Erythroblast (primary cell): ENCODE measurements around the gene KRT2.
A peak's percentile ranks its signal among the peaks of the same experiment; 100 is the strongest.

Experiments
- DNase-seq, 2 experiments: peaks; one replicate each; lab custom pipeline; 2025; lab: John Stamatoyannopoulos, UW
- GATA1 ChIP-seq: IDR thresholded peaks from 2 replicates; pipeline ENCODE4 v1.6.1; 2011; ENCODE audit warnings: low read depth, mild to moderate bottlenecking, control low read depth, low read length, moderate library complexity
- POLR2A ChIP-seq: IDR thresholded peaks from 2 replicates; pipeline ENCODE4 v1.6.1; 2011; ENCODE audit warnings: mild to moderate bottlenecking, low read length

KRT2 gene

DNA sequence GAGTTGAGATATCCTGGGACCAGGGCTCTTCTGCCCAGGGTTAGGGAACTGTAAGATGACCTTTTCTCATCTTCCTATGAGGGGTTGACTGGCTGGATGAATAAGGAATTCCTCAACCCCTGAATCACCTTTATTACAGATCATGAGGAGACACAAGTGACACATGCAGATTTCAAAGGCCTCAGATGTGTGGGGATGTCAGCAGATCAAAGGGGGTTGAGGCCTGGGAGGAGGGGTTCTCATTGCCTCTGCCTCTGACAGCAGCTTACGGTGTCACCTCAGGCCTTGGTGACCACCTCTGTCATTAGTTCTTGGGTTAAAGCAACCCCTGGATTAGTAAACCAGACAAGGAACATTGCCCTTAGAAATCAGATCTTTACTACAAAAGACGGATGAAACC is 48.7 kb downstream of the KRT2 start:
- no peak for DNase-seq
- TF ChIP-seq GATA1, result no peak
- no peak for TF ChIP-seq POLR2A

DNA sequence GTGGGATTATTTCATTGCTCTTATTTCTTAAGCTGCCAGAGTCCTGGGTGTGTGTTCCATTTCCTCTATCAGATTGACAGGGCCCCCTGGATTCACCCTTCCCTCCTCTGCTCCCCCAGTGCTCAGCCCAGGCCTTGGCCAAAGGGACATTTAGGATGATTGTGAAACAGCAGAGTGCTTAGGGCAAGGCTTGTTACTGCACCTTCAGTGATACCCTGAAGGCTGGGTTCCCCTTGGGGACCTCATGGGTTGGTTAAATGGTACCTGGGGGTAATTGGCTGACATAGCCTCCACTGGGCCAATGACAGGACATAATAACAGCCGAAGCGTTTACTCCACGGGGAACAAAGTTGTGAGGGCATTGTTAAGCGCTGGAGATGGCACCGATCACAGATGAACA is 49.5 kb downstream of the KRT2 start:
- TF ChIP-seq GATA1 (no peak), POLR2A (no peak)
- DNase-seq, result no peak

DNA sequence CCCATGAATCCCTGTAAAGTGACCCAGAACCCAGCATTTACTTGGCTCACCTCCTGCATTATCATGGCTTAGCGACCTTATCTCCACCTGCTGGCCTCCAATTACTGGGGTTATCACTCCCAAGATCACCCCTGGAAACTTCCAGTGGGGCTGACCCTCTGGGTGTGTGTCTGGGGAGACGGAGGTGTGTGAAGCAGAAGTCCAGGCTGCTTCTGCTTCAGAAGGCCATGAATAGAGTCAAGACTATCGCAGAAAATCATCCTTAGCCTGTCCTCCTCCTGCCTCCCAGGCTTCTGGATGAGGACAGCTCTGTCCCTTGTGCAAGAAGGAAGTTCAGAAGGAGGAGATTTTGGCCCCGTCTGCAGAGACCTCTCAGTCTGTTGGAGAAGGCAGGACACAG is 50.3 kb downstream of the KRT2 start:
- no peak for DNase-seq
- no peak for TF ChIP-seq POLR2A
- TF ChIP-seq GATA1, result no peak

DNA sequence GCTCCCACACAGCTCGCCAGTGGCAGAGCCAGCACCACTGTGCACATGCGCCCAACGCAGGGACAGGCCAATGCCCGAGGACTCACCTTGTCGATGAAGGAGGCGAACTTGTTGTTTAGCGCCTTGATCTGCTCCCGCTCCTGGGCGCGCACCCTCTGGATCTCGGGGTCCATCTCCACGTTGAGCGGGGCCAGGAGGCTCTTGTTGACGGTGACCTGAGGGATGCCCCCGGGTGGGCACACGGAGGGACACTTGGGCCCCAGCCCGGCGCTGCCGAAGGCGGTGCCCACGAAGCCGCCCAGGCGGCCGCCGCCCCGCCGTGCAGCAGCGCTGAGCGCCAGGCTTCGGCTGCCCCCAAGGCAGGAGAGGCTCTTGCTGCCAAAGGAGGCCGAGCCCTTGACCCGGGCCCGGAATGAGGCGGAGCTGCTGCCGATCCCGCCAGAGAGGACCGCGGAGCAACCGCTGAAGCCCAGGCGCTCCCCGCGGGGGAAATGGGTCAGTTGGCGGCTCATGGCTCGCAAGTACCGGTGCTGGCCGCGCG is 51.0 kb downstream of the KRT2 start, which contains the start of gene KRT72:
Gene KRT72, minus strand, starts transcription at position 523 of the 541 bp plus-strand sequence. Its CDS starts 11 bp downstream, at position 512.
- DNase-seq, result peak; percentile 19 to 20
- no peak for TF ChIP-seq POLR2A
- TF ChIP-seq GATA1, result no peak

DNA sequence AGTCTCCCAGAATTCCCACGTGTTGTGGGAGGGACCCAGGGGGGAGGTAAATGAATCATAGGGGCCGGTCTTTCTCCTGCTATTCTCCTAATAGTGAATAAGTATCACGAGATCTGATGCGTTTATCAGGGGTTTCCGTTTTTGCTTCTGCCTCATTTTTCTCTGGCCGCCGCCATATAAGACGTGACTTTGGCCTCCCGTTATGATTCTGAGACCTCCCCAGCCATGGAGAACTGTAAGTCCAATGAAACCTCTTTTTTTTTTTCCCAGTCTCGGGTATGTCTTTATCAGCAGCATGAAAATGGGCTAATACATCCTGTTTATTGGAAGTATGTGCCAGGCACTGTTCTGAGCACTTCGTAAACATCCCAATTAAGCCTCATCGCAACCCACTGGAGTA is 51.5 kb downstream of the KRT2 start:
- DNase-seq, result no peak
- no peak for TF ChIP-seq GATA1
- TF ChIP-seq POLR2A, result no peak

DNA sequence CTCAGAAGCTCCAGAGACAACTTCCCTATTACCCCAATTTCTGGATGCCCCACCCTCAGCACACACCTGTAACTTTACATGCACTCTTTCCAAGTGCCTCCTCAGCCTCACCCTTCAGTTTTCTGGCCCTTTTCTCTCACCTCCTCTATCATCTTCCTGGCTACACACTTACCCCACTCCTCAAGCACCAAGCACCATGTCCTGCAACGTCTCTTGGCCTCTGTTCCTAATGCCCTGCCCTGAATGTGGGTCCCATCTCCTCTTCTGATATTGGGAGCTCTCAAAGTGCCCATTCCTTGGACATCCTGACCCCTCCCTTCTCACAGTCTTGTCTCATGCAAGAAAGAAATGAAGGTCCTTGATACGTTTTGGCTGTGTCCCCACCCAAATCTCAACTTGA is 51.9 kb downstream of the KRT2 start:
- DNase-seq, result no peak
- TF ChIP-seq POLR2A (no peak), GATA1 (no peak)

DNA sequence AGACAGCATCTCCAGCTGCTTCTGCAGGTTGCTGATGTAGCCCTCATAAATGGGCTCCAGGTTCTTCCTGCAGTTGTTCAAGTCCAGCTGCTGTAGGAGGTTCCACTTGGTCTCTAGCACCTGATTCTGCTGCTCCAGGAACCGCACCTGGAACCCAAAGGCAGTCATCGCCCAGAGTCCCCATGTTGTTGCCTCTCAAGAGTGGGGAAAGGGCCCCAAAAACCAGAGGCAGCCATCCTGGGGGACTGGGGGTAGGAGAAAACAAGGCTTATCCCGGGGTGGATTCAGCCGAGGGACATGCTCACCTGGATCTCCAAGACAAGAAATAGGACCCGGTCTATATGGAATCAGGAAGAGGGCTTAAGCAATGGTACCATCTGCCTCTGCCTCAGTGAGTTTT is 53.0 kb downstream of the KRT2 start:
- no peak for DNase-seq

More for the DNA sequence above, 53.0 kb downstream of the KRT2 start:
- TF ChIP-seq POLR2A, result no peak
- TF ChIP-seq GATA1, result no peak
